Measurements from ENCODE around the gene SLC23A2. TPM values are rescaled to one million over a fixed set of nuclear protein-coding genes. Genes with fewer than 3 reads are reported as not detected.

Gene SLC23A2
- total RNA-seq, 1 experiment from 2014 or later: 16.3 TPM

GRCh38 chr20:4956200-4956810, 45.0 kb downstream of the SLC23A2 start (continued):
- TF ChIP-seq REST (IDR thresholded peaks at IDR 0.05; ENCODE audit: low read depth): no peak
- no peak for TF ChIP-seq ZFX (IDR thresholded peaks at IDR 0.05)
- no peak for TF ChIP-seq FOSL1 (IDR thresholded peaks at IDR 0.05; ENCODE audit: low read depth)
- no peak for TF ChIP-seq CBX3 (IDR thresholded peaks at IDR 0.05; ENCODE audit: low read depth)

GRCh38 chr20:4953881-4954280, 47.4 kb downstream of the SLC23A2 start:
- Histone ChIP-seq H3K9ac (ENCODE audit: low read length) (no peak overlapping the region), H3K4me1 (ENCODE audit: control insufficient read depth in 1 of 2, insufficient read depth in 2 of 2, low read length in 2 of 2) (peaks cover 0 to 14% of the 10 kb centered on the region in 2 experiments; a peak in 2 of 4 replicates), H3K27ac (ENCODE audit: low read depth, low read length) (no peak overlapping the region), H3K9me2 (ENCODE audit: insufficient read depth) (no peaks in the 10 kb centered on the region), H3K79me2 (ENCODE audit: insufficient read depth, low read length) (peaks cover 28% of the 10 kb centered on the region), H3K4me2 (ENCODE audit: low read length) (no peak overlapping the region), H3K4me3 (replicated peaks in 1 of 2; ENCODE audit: low read depth in 1 of 2, low read length in 2 of 2) (no peak overlapping the region), H3K9me3 (ENCODE audit: control insufficient read depth in 1 of 2, insufficient read depth in 1 of 2, low read depth in 1 of 2, low read length in 2 of 2) (peaks cover 0 to 5% of the 10 kb centered on the region in 2 experiments; a peak in 2 of 4 replicates), H4K20me1 (ENCODE audit: insufficient read depth) (no peaks in the 10 kb centered on the region), H3K27me3 (ENCODE audit: insufficient read depth, low read length) (no peaks in the 10 kb centered on the region), H2AFZ (ENCODE audit: low read depth, low read length, poor library complexity, severe bottlenecking) (no peak overlapping the region), H3K36me3 (ENCODE audit: control insufficient read depth in 1 of 2, insufficient read depth in 2 of 2, low read length in 2 of 2) (peaks cover 0 to 7% of the 10 kb centered on the region in 2 experiments; a peak in 1 of 4 replicates)
- no TSS peak for BruUV-seq (replicated peaks)
- ATAC-seq (no peak), DNase-seq (ENCODE audit: low read depth, low spot score) (no peak)
- ChIA-PET CTCF (interaction anchor here (0.7 to 2.5 kb wide), 2 partner anchors 12 to 212 kb away, joined by 3 to 11 read pairs; no protein-coding TSS in a partner anchor), RAD21 (ENCODE audit: low non-redundant PET in 1 of 2, low total read pairs in 2 of 2, uncharacterized antibody in 2 of 2, unreplicated experiment in 2 of 2) (no interaction called here), POLR2A (no interaction called here)
- intact Hi-C loops (cut with micrococcal nuclease): no loop called here
- TF ChIP-seq SP1 (IDR thresholded peaks at IDR 0.05; ENCODE audit: low read depth) (no peak), MAX (IDR thresholded peaks at IDR 0.05) (no peak), CEBPB (IDR thresholded peaks at IDR 0.05; ENCODE audit: low read depth) (no peak), EGR1 (IDR thresholded peaks at IDR 0.05; ENCODE audit: low read depth) (no peak), ZBTB33 (IDR thresholded peaks at IDR 0.05; ENCODE audit: extremely low read depth, insufficient replicate concordance, low read length) (no peak), ELF1 (IDR thresholded peaks at IDR 0.05; ENCODE audit: borderline replicate concordance, low read depth) (no peak), CTCF (IDR thresholded peaks at IDR 0.05 in 2 of 3, conservative IDR thresholded peaks at IDR 0.05 in 1 of 3; ENCODE audit: borderline replicate concordance in 1 of 3, insufficient read depth in 1 of 3, low read depth in 2 of 3, low read length in 2 of 3) (no peak), YY1 (IDR thresholded peaks at IDR 0.05; ENCODE audit: extremely low read depth, insufficient replicate concordance, low read depth, low read length) (no peak), SRF (IDR thresholded peaks at IDR 0.05; ENCODE audit: low read depth) (no peak), TCF7L2 (IDR thresholded peaks at IDR 0.05; ENCODE audit: borderline replicate concordance, extremely low read depth, insufficient read depth, insufficient read length) (no peak), JUND (IDR thresholded peaks at IDR 0.05) (no peak), CBX3 (IDR thresholded peaks at IDR 0.05; ENCODE audit: low read depth) (no peak)
